Kidney (tissue), 14 donors: ENCODE results near the gene PHTF2. TPM values are rescaled to one million over a fixed set of nuclear protein-coding genes. Genes with fewer than 3 reads are reported as not detected.

Experiments used
- DNase-seq, 5 donors: peaks; one replicate each; pipeline ENCODE4 v3.0.0-alpha.2; 2013 to 2020
- FAIRE-seq: peaks from 2 replicates; lab custom pipeline; 2012; peaks lifted over from hg19 to GRCh38; lab: Jason Lieb, UNC
- H3K27ac ChIP-seq, 2 donors: one replicate each; pipeline ENCODE4 v1.7.0; 2013; ENCODE audit warnings: low read depth in 2 of 2, low read length in 2 of 2, inconsistent platforms in 1 of 2
- H3K27me3 ChIP-seq: one replicate; pipeline ENCODE4 v1.7.1; 2013; ENCODE audit warnings: low read length, inconsistent platforms; ENCODE audit not compliant: control insufficient read depth, insufficient read depth
- H3K36me3 ChIP-seq, 3 donors: one replicate each; pipeline versions ENCODE4 v1.7.0 to v1.7.1; 2013; ENCODE audit warnings: low read length in 3 of 3, control low read depth in 1 of 3, inconsistent platforms in 1 of 3; ENCODE audit not compliant: insufficient read depth in 3 of 3, control insufficient read depth in 2 of 3
- H3K4me1 ChIP-seq, 3 donors: one replicate each; pipeline versions ENCODE4 v1.7.0 to v1.7.1; 2013; ENCODE audit warnings: low read length in 3 of 3, inconsistent platforms in 1 of 3, low read depth in 1 of 3; ENCODE audit not compliant: control insufficient read depth in 2 of 3, insufficient read depth in 2 of 3
- H3K4me3 ChIP-seq, 3 donors: one replicate each; pipeline versions ENCODE4 v1.7.0 to v1.8.1; 2013; ENCODE audit warnings: low read length in 3 of 3, control low read depth in 1 of 3, inconsistent platforms in 1 of 3
- H3K9ac ChIP-seq, 3 donors: one replicate each; pipeline versions ENCODE4 v1.7.0 to v1.7.1; 2013; ENCODE audit warnings: low read length in 3 of 3, control low read depth in 1 of 3, inconsistent platforms in 1 of 3
- H3K9me3 ChIP-seq, 3 donors: one replicate each; pipeline versions ENCODE4 v1.7.0 to v1.7.1; 2013; ENCODE audit warnings: low read length in 3 of 3, control low read depth in 1 of 3, inconsistent platforms in 1 of 3; ENCODE audit not compliant: control insufficient read depth in 2 of 3, insufficient read depth in 1 of 3
- intact Hi-C: fragments of 100-400 bp; cut with DNase I; formaldehyde crosslinking; loops from one replicate; pipeline ENCODE4 v1.11.1; 2022
- polyA plus RNA-seq: library from polyadenylated mRNA; stranded (reverse); fragments of 350-450 nt; fragmentation: Illumina TruSeq; extraction: RNeasy Lipid Tissue Mini Kit (QIAGEN cat#74804); gene quantifications from one replicate; pipeline ENCODE4 v1.2.3, GENCODE V29; 2014; ENCODE audit warnings: low read depth, low replicate concordance; ENCODE audit not compliant: insufficient read depth
- total RNA-seq: library from RNA; stranded (reverse); fragmentation: NEBNext Ultra II Directional; extraction: Animal tissue kit (Norgen Biotek cat#: 25700); gene quantifications from one replicate; pipeline ENCODE4 v1.2.1, GENCODE V29; 2021
- TF ChIP-seq, protein P1 (sequence below): IDR thresholded peaks from 3 replicates; pipeline ENCODE4 v1.5.1; 2012; ENCODE audit warnings: mild to moderate bottlenecking, moderate library complexity, borderline replicate concordance; ENCODE audit not compliant: insufficient read depth; ENCODE audit errors: extremely low read depth
- donor health status: control.
- donor health status: control.
- donor health status: control.
- donor health status: control.
- donor health status: control.
- donor health status: DM: yes; HTN: yes; CAD: no.
- donor health status: Normal renal cell carcinoma (clear cell type).

Gene PHTF2
- total and polyA plus RNA-seq, 2 donors from 2014 or later = 6.0 to 13.8 TPM

DNA sequence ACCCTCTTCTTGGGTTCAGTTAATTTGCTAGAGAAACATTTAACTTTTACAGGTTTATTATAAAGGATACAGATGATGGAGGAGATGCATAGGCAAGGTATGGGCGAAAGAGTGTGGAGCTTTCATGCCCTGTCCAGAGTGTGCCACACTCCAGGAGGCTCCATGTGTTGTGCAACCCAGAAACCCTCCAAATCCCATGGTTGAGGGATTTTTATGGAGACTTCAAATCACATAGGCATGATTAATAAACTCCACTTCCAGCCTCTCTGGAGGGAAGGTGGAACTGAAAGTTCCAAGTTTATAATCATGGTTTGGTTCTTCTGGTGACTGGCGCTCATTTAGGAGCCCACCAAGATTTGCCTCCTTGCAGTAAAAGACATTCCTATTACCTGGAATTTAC, 159.9 kb downstream of the PHTF2 start:
- H3K9me3 ChIP-seq = no peaks in the 10 kb centered on the region
- no peak overlapping the region for H3K9ac ChIP-seq
- H3K27ac ChIP-seq = no peak overlapping the region
- FAIRE-seq = no peak
- TF ChIP-seq, protein P1, sequence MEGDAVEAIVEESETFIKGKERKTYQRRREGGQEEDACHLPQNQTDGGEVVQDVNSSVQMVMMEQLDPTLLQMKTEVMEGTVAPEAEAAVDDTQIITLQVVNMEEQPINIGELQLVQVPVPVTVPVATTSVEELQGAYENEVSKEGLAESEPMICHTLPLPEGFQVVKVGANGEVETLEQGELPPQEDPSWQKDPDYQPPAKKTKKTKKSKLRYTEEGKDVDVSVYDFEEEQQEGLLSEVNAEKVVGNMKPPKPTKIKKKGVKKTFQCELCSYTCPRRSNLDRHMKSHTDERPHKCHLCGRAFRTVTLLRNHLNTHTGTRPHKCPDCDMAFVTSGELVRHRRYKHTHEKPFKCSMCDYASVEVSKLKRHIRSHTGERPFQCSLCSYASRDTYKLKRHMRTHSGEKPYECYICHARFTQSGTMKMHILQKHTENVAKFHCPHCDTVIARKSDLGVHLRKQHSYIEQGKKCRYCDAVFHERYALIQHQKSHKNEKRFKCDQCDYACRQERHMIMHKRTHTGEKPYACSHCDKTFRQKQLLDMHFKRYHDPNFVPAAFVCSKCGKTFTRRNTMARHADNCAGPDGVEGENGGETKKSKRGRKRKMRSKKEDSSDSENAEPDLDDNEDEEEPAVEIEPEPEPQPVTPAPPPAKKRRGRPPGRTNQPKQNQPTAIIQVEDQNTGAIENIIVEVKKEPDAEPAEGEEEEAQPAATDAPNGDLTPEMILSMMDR = no peak
- H3K36me3 ChIP-seq = peaks cover 0 to 3% (median 0%) of the 10 kb centered on the region in 3 donors
- no peak overlapping the region for H3K4me3 ChIP-seq
- DNase-seq = no peak
- intact Hi-C loops = no loop called here
- H3K27me3 ChIP-seq = no peaks in the 10 kb centered on the region
- H3K4me1 ChIP-seq = no peaks in the 10 kb centered on the region

DNA sequence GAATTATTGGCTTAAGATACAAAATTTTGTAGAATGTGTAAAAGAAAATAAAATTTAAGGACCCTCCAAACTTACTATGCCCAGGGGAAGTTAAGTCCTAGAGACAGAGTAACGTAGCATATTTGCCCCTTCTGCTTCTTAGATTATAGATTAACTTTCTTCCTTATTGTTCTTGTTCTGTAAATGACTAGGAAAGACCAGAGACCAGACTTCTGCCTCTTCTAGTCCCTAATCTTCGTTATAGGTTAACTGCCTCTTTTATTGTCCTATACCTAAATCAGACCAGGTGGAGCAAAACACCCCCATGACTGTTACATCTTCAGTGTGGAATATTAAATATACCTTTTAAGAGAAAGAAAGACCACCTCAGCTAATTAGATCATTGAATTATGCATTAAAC, 160.5 kb downstream of the PHTF2 start:
- no peaks in the 10 kb centered on the region for H3K4me1 ChIP-seq
- peaks cover 0 to 3% (median 0%) of the 10 kb centered on the region in 3 donors for H3K36me3 ChIP-seq

DNA sequence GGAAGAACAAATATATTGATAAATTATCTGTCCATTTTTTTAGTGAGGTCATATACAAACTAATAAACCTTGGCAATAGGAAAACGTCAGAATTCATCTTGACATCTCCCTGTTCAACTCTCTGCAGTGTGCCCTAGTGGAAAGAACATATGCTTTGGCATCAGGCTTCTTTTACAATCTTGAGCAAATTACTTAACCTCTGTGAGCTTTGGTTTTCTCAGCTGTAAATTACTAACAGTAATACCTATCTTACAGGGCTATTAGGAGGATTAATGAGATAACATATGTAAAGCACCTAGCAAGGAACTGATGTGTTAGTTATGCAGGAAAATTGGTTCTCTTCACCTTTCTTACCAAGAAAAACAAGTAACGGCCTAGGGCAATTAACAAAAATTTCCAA, 161.8 kb downstream of the PHTF2 start:
- Histone ChIP-seq H3K27me3 (no peaks in the 10 kb centered on the region), H3K9ac (no peak overlapping the region), H3K4me3 (no peak overlapping the region), H3K9me3 (no peaks in the 10 kb centered on the region), H3K27ac (no peak overlapping the region), H3K36me3 (peaks cover 0 to 3% (median 0%) of the 10 kb centered on the region in 3 donors), H3K4me1 (no peaks in the 10 kb centered on the region)
- intact Hi-C loops = no loop called here
- no peak for FAIRE-seq
- DNase-seq = no peak
- TF ChIP-seq, protein P1 = no peak

More for the DNA sequence above, 160.5 kb downstream of the PHTF2 start:
- H3K4me3 ChIP-seq = no peak overlapping the region
- FAIRE-seq = no peak
- H3K27ac ChIP-seq = no peak overlapping the region
- TF ChIP-seq, protein P1 = no peak
- no peak for DNase-seq
- intact Hi-C loops = no loop called here
- no peaks in the 10 kb centered on the region for H3K27me3 ChIP-seq
- no peak overlapping the region for H3K9ac ChIP-seq
- H3K9me3 ChIP-seq = no peaks in the 10 kb centered on the region

DNA sequence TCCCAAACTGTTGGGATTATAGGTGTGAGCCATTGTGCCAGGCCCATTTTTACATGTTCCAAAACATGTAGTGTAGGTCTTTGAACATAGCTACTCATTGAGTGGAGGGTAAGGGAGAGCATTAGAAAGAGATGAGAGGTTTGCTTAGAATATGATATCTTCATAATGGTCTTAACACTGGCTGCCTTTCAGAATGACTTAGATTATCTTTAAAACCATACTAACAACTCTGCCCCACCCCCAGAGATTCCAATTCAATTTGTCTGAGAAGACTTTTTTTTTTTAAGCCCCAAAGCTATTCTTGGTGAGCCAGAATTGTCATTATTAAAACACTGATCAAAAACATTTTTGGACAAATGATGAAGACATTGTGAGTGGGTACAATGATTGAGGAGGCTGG, 168.9 kb downstream of the PHTF2 start:
- Histone ChIP-seq H3K4me1 (no peaks in the 10 kb centered on the region), H3K27ac (no peak overlapping the region), H3K27me3 (no peaks in the 10 kb centered on the region), H3K9me3 (no peaks in the 10 kb centered on the region), H3K4me3 (no peak overlapping the region), H3K36me3 (no peaks in the 10 kb centered on the region), H3K9ac (no peak overlapping the region)
- intact Hi-C loops = no loop called here
- FAIRE-seq (no peak), DNase-seq (no peak)
- TF ChIP-seq, protein P1 = no peak
